Kidney (tissue), 14 donors: ENCODE data around the gene DIS3L2. TPM values are rescaled to one million over a fixed set of nuclear protein-coding genes. Genes with fewer than 3 reads are reported as not detected.

ENCODE experiments used
- DNase-seq, 5 donors: peaks; one replicate each; pipeline ENCODE4 v3.0.0-alpha.2; 2013 to 2020
- FAIRE-seq: peaks from 2 replicates; lab custom pipeline; 2012; peaks lifted over from hg19 to GRCh38; lab: Jason Lieb, UNC
- H3K27ac ChIP-seq, 2 donors: one replicate each; pipeline ENCODE4 v1.7.0; 2013; ENCODE audit warnings: low read depth in 2 of 2, low read length in 2 of 2, inconsistent platforms in 1 of 2
- H3K27me3 ChIP-seq: one replicate; pipeline ENCODE4 v1.7.1; 2013; ENCODE audit warnings: low read length, inconsistent platforms; ENCODE audit not compliant: control insufficient read depth, insufficient read depth
- H3K36me3 ChIP-seq, 3 donors: one replicate each; pipeline versions ENCODE4 v1.7.0 to v1.7.1; 2013; ENCODE audit warnings: low read length in 3 of 3, control low read depth in 1 of 3, inconsistent platforms in 1 of 3; ENCODE audit not compliant: insufficient read depth in 3 of 3, control insufficient read depth in 2 of 3
- H3K4me1 ChIP-seq, 3 donors: one replicate each; pipeline versions ENCODE4 v1.7.0 to v1.7.1; 2013; ENCODE audit warnings: low read length in 3 of 3, inconsistent platforms in 1 of 3, low read depth in 1 of 3; ENCODE audit not compliant: control insufficient read depth in 2 of 3, insufficient read depth in 2 of 3
- H3K4me3 ChIP-seq, 3 donors: one replicate each; pipeline versions ENCODE4 v1.7.0 to v1.8.1; 2013; ENCODE audit warnings: low read length in 3 of 3, control low read depth in 1 of 3, inconsistent platforms in 1 of 3
- H3K9ac ChIP-seq, 3 donors: one replicate each; pipeline versions ENCODE4 v1.7.0 to v1.7.1; 2013; ENCODE audit warnings: low read length in 3 of 3, control low read depth in 1 of 3, inconsistent platforms in 1 of 3
- H3K9me3 ChIP-seq, 3 donors: one replicate each; pipeline versions ENCODE4 v1.7.0 to v1.7.1; 2013; ENCODE audit warnings: low read length in 3 of 3, control low read depth in 1 of 3, inconsistent platforms in 1 of 3; ENCODE audit not compliant: control insufficient read depth in 2 of 3, insufficient read depth in 1 of 3
- intact Hi-C: fragments of 100-400 bp; cut with DNase I; formaldehyde crosslinking; loops from one replicate; pipeline ENCODE4 v1.11.1; 2022
- polyA plus RNA-seq: library from polyadenylated mRNA; stranded (reverse); fragments of 350-450 nt; fragmentation: Illumina TruSeq; extraction: RNeasy Lipid Tissue Mini Kit (QIAGEN cat#74804); gene quantifications from one replicate; pipeline ENCODE4 v1.2.3, GENCODE V29; 2014; ENCODE audit warnings: low read depth, low replicate concordance; ENCODE audit not compliant: insufficient read depth
- total RNA-seq: library from RNA; stranded (reverse); fragmentation: NEBNext Ultra II Directional; extraction: Animal tissue kit (Norgen Biotek cat#: 25700); gene quantifications from one replicate; pipeline ENCODE4 v1.2.1, GENCODE V29; 2021
- TF ChIP-seq, protein P1 (sequence below): IDR thresholded peaks from 3 replicates; pipeline ENCODE4 v1.5.1; 2012; ENCODE audit warnings: mild to moderate bottlenecking, moderate library complexity, borderline replicate concordance; ENCODE audit not compliant: insufficient read depth; ENCODE audit errors: extremely low read depth
- donor health status: control.
- donor health status: control.
- donor health status: control.
- donor health status: control.
- donor health status: control.
- donor health status: DM: yes; HTN: yes; CAD: no.
- donor health status: Normal renal cell carcinoma (clear cell type).

The DIS3L2 gene
- total and polyA plus RNA-seq, 2 donors from 2014 or later, result 12.3 to 47.7 TPM

- FAIRE-seq (no peak), DNase-seq (no peak)
- TF ChIP-seq, protein P1, sequence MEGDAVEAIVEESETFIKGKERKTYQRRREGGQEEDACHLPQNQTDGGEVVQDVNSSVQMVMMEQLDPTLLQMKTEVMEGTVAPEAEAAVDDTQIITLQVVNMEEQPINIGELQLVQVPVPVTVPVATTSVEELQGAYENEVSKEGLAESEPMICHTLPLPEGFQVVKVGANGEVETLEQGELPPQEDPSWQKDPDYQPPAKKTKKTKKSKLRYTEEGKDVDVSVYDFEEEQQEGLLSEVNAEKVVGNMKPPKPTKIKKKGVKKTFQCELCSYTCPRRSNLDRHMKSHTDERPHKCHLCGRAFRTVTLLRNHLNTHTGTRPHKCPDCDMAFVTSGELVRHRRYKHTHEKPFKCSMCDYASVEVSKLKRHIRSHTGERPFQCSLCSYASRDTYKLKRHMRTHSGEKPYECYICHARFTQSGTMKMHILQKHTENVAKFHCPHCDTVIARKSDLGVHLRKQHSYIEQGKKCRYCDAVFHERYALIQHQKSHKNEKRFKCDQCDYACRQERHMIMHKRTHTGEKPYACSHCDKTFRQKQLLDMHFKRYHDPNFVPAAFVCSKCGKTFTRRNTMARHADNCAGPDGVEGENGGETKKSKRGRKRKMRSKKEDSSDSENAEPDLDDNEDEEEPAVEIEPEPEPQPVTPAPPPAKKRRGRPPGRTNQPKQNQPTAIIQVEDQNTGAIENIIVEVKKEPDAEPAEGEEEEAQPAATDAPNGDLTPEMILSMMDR, result no peak
Observed at GRCh38 chr2:232097758-232098157, 136.2 kb downstream of the DIS3L2 start.

GRCh38 chr2:232102380-232102779 lies 140.9 kb downstream of the DIS3L2 start:
- H3K4me3 ChIP-seq, result no peak overlapping the region
- no peaks in the 10 kb centered on the region for H3K9me3 ChIP-seq
- H3K27ac ChIP-seq, result no peak overlapping the region
- TF ChIP-seq, protein P1, result no peak
- no peaks in the 10 kb centered on the region for H3K27me3 ChIP-seq
- intact Hi-C loops, result no loop called here
- no peak for FAIRE-seq
- peaks cover 0 to 6% (median 0%) of the 10 kb centered on the region in 3 donors for H3K36me3 ChIP-seq
- H3K9ac ChIP-seq, result no peak overlapping the region
- no peaks in the 10 kb centered on the region for H3K4me1 ChIP-seq
- DNase-seq, result no peak

More at GRCh38 chr2:232097758-232098157, 136.2 kb downstream of the DIS3L2 start:
- Histone ChIP-seq H3K27me3 (no peaks in the 10 kb centered on the region), H3K9me3 (peaks cover 0 to 6% (median 0%) of the 10 kb centered on the region in 3 donors), H3K27ac (no peak overlapping the region), H3K9ac (no peak overlapping the region), H3K4me1 (no peaks in the 10 kb centered on the region), H3K4me3 (no peak overlapping the region), H3K36me3 (peaks cover 0 to 15% (median 0%) of the 10 kb centered on the region in 3 donors)
- intact Hi-C loops, result no loop called here

DNA sequence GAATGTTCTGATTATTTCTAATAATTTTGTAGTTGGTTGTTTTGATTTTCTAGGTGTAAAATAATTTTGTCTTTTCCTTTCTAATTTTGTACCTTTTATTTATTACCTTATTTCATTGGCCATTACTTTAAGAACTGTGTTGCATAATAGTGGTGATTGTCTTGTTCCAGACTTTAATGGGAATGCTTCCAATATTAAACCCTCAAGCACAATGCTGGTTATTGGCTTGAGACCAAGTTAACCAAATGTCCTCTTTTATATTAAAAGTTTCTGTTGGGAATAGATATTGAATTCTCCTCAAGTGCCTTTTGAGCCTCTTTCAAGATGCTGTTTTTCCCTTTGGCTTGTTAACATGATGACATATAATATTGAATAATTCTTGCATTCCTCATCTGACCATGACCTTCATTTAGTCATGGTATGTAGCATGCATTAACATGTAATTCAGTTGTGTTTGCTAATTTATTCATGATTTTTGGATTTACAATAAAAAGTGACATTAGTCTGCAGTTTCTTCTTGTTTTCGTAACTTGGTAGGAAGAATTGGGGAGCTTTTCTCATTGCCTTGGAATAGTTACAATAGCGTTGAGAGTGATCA lies 141.7 kb downstream of the DIS3L2 start:
- Histone ChIP-seq H3K27me3 (no peaks in the 10 kb centered on the region), H3K27ac (no peak overlapping the region), H3K9me3 (no peaks in the 10 kb centered on the region), H3K4me1 (no peaks in the 10 kb centered on the region), H3K36me3 (no peaks in the 10 kb centered on the region), H3K4me3 (no peak overlapping the region), H3K9ac (no peak overlapping the region)
- DNase-seq (no peak), FAIRE-seq (peak; percentile 46)
- intact Hi-C loops, result no loop called here
- TF ChIP-seq, protein P1, result no peak

GRCh38 chr2:232104076-232104646 lies 142.6 kb downstream of the DIS3L2 start:
- intact Hi-C loops, result no loop called here
- H3K36me3 ChIP-seq, result no peaks in the 10 kb centered on the region
- no peak for FAIRE-seq
- H3K4me1 ChIP-seq, result no peaks in the 10 kb centered on the region
- H3K27ac ChIP-seq, result no peak overlapping the region
- H3K9ac ChIP-seq, result no peak overlapping the region
- no peaks in the 10 kb centered on the region for H3K9me3 ChIP-seq
- TF ChIP-seq, protein P1, result no peak
- no peaks in the 10 kb centered on the region for H3K27me3 ChIP-seq
- DNase-seq, result no peak
- no peak overlapping the region for H3K4me3 ChIP-seq
